ENCODE data around the gene DENND1C.

GRCh38 chr19:6458695-6459261 is 22.8 kb downstream of the DENND1C start:
- no peak for TF ChIP-seq TBP (IDR thresholded peaks at IDR 0.05; ENCODE audit: low read depth, low read length)
- TF ChIP-seq, protein P1, sequence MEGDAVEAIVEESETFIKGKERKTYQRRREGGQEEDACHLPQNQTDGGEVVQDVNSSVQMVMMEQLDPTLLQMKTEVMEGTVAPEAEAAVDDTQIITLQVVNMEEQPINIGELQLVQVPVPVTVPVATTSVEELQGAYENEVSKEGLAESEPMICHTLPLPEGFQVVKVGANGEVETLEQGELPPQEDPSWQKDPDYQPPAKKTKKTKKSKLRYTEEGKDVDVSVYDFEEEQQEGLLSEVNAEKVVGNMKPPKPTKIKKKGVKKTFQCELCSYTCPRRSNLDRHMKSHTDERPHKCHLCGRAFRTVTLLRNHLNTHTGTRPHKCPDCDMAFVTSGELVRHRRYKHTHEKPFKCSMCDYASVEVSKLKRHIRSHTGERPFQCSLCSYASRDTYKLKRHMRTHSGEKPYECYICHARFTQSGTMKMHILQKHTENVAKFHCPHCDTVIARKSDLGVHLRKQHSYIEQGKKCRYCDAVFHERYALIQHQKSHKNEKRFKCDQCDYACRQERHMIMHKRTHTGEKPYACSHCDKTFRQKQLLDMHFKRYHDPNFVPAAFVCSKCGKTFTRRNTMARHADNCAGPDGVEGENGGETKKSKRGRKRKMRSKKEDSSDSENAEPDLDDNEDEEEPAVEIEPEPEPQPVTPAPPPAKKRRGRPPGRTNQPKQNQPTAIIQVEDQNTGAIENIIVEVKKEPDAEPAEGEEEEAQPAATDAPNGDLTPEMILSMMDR (IDR thresholded peaks at IDR 0.05; ENCODE audit: control extremely low read depth in 1 of 3, insufficient read depth in 1 of 3, low read depth in 1 of 3, low read length in 3 of 3) = no peak
